Endothelial cell of umbilical vein (primary cell): ENCODE results near the gene ALKBH5.

Experiments
- CTCF ChIP-seq, 2 donors: IDR thresholded peaks; 1 replicate in 1 of 2; 2 replicates in 1 of 2; pipeline ENCODE4 v1.5.1; 2011; ENCODE audit warnings: low read length in 2 of 2, mild to moderate bottlenecking in 2 of 2, moderate library complexity in 2 of 2, control low read depth in 1 of 2, inconsistent platforms in 1 of 2, low read depth in 1 of 2; ENCODE audit not compliant: insufficient read depth in 1 of 2; ENCODE audit errors: extremely low read depth in 1 of 2
- EZH2 ChIP-seq: IDR thresholded peaks from 2 replicates; pipeline ENCODE4 v1.6.1; 2012; ENCODE audit warnings: borderline replicate concordance, low read depth, mild to moderate bottlenecking, moderate library complexity, low read length, inconsistent platforms; ENCODE audit not compliant: severe bottlenecking
- FOS ChIP-seq: IDR thresholded peaks from 2 replicates; pipeline ENCODE4 v1.6.1; 2011; ENCODE audit warnings: mild to moderate bottlenecking, low read length, moderate library complexity, borderline replicate concordance; ENCODE audit not compliant: insufficient read depth
- GATA2 ChIP-seq: IDR thresholded peaks from 2 replicates; pipeline ENCODE4 v1.7.0; 2011; ENCODE audit warnings: low read depth, mild to moderate bottlenecking, moderate library complexity, mixed read lengths, low read length; ENCODE audit not compliant: insufficient read length, insufficient read depth
- JUN ChIP-seq: IDR thresholded peaks from 2 replicates; pipeline ENCODE4 v1.6.1; 2011; ENCODE audit warnings: borderline replicate concordance, low read depth; ENCODE audit not compliant: insufficient read length, insufficient read depth
- MAX ChIP-seq: IDR thresholded peaks from 2 replicates; pipeline ENCODE4 v1.6.1; 2011; ENCODE audit not compliant: insufficient read depth, insufficient read length
- MYC ChIP-seq: IDR thresholded peaks from one replicate; pipeline ENCODE4 v1.6.1; 2011; ENCODE audit warnings: mild to moderate bottlenecking, low read depth, low read length
- POLR2A ChIP-seq: IDR thresholded peaks from 2 replicates; pipeline ENCODE4 v1.6.1; 2012; ENCODE audit warnings: low read depth, mild to moderate bottlenecking, control low read depth, low read length
- POLR2AphosphoS5 ChIP-seq: IDR thresholded peaks from 2 replicates; pipeline ENCODE4 v1.6.1; 2012; ENCODE audit warnings: low read depth, mild to moderate bottlenecking, control low read depth, low read length, moderate library complexity; ENCODE audit not compliant: insufficient read depth

- TF ChIP-seq MYC, result no peak
- TF ChIP-seq POLR2AphosphoS5, result no peak
- TF ChIP-seq CTCF (IDR thresholded peaks at IDR 0.05; ENCODE audit: extremely low read depth in 1 of 2, insufficient read depth in 1 of 2, low read depth in 1 of 2, low read length in 2 of 2), result no peak
- TF ChIP-seq EZH2, result no peak
- TF ChIP-seq POLR2A, result no peak
- TF ChIP-seq FOS, result no peak
- TF ChIP-seq JUN, result no peak
- TF ChIP-seq MAX, result no peak
- no peak for TF ChIP-seq GATA2
These were observed 3.6 kb downstream of the ALKBH5 start for GRCh38 chr17:18187226-18187625.
